Measurements from ENCODE around the gene GRAMD1A.
"Not testable (repeated sequence)": the region's sequence is repeated elsewhere in the genome, so short reads cannot be mapped to it uniquely, and the experiment has no call there.

Gene GRAMD1A

DNA sequence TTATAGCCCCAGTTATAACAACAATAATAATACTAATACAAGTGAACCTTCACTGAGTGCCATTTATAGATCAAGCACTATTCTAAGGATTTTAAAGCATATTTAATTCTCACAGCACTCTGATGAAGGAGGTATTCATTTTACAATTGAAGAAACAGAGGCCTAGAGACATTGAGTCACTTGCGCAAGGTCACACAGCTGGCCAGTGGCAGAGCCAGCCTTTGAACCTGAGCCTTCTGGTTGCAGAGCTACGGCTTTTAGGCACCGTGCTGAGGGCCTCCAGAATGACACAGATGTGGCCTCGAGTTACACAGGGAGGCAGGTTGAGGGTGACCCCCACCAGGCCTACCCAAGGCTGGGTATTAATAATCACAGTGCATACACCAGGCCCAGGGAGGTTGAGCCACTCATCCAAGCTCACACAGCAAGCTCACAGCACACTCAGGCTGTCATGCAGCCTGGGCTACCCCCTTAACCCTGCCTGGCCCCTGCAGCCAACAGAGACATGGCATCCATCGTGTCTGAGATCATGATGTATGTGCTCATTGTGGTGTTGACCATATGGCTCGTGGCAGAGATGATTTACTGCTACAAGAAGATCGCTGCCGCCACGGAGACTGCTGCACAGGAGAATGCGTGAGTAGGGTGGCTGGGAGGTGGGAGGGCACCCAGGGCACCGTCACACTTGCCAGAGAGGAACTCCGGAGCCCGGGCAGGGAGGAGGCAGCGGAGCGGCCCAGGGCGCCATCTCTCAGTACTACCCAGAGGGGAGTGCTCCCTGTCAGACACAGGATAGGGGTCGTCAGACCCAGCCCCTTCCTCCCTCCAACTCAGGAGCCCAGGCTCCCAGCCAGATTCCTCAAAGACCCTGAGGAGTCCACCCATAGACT is 38.7 kb downstream of the GRAMD1A start:
- DNase-seq, result peak; percentile 61 to 80 (median 67)

DNA sequence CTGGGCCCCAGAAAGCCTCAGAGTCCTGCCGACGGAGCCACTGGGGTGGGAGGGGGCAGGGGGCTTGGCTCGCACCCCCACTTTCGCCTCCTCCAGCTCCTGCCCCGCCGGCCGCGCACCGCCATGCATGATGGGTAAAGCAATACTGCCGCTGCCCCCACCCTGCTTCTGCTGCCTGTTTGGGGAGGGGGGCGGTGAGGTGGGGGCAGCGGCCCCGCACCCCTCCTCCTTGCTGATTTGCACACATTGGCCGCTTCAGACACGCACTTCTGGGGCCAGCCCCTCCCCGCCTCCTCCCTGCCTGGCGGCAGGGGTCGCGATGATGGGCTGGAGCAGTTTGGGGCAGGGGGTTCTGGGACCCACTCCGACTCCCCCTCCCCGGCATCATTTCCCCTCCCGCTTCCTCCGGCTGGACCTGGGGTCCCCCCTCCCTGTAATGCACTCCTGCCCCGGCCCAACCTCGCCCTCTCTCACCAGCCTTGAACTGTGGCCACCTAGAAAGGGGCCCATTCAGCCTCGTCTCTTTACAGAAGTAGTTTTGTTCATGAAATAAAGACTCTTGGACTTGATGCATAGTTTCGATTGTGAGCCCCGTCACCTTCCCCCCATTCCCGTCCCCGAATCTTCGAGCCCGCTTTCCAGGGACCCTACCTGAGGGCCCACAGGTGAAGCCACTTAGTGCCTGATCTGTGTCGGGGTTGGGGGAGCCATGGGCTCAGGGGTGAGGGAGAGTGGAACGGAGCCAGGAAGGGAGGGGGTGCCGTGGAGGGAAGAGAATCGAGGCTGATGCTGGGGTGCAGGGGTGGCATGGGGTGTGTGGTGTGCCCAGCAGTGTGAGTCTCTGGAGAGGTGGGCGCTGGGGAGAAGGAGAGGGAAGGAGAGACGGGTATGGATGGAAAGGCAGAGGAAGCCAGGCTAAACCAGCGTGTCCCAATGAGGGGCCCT is 40.0 kb downstream of the GRAMD1A start:
- peak in 1 of 4 experiments; percentile 10 for DNase-seq

DNA sequence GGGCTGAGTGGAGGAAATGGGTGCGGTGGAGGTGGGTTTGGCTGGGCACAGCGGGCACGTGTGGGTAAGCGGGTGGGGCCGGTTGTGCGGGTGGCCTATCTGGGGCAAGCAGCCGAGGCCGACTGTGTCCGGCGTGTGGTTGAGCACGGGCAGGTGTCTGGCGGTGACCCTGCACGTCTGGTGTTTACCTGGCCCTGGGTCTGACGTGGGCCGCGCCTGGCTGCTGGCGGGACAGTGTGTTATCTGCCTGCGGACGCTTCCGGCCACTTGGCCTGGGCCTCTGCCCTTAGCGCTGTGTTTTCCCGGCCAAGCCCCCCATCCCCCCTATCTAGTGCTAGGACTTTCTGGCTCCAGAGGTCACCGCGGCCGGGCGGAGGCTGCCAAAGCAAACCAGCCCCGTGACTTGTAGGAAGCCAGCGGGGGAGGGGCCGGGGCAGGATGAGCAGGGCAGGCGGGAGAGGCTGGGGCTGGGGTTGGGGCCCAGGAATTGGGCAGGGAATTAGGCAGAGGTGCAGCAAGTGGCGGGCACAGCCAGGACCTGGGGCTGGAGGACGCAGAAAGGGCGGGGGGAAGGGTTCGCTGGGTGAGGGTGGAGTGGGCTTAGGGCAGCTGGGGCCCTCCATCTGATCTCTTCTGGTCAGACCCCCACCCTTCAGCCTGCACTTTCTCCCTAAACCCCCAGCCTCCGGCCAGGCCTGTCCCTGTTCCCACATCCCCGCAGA is 40.9 kb downstream of the GRAMD1A start:
- DNase-seq, result peak; percentile 48 to 87 (median 72)

DNA sequence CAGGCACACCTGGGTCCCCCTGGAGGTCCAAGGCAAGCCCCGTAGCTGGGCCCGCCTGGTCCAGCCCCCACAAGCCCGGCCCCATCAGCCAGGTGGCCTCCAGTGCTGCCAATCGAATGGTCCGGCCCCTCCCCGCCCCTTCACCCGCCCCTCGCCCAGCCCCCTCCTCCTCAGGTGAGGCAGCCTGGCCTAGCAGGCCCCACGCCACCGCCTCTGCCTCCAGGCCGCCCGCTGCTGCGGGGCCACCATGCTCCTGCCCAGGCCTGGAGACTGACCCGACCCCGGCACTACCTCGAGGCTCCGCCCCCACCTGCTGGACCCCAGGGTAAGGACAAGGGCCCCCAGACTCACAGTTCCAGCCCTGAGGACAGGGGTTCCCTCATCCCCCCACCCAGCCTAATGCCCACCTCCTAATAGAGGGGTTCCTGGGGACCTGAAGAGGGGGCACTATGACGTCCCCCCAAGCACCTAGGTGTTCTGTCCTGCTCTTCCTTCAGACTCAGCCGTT is 41.5 kb downstream of the GRAMD1A start, which contains the start of gene HPN:
Gene HPN, plus strand, starts transcription at position 174 of the 508 bp plus-strand sequence. CDS start 786 bp downstream, outside the sequence.
- no peak for DNase-seq

DNA sequence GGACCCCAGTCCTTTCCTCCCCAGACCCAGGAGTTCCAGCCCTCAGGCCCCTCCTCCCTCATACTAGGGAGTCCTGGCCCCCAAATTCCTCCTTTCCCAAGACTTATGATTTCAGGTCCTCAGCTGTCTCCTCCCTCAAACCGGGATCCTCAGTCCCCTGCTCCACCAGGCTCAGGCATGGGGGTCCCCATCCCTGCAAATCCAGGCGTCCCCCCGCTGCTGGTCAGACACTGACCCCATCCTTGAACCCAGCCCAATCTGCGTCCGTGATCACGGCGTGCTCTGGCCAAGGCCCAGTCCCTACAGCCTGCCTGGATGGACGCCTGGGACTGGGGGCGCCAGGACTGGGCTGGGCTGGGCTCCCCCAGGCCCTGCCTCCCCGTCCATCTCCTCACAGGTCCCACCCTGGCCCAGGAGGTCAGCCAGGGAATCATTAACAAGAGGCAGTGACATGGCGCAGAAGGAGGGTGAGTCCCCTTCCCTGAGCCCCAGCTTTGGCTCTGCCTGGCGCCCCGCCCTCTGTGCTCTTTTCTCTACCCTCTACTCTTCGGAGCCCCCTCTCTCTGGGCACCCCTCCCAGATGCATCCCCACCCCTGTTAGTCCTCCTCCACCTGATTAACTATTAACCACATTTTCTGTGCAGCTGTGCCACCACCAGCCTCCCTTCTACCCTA is 42.1 kb downstream of the GRAMD1A start:
- DNase-seq, result no peak

DNA sequence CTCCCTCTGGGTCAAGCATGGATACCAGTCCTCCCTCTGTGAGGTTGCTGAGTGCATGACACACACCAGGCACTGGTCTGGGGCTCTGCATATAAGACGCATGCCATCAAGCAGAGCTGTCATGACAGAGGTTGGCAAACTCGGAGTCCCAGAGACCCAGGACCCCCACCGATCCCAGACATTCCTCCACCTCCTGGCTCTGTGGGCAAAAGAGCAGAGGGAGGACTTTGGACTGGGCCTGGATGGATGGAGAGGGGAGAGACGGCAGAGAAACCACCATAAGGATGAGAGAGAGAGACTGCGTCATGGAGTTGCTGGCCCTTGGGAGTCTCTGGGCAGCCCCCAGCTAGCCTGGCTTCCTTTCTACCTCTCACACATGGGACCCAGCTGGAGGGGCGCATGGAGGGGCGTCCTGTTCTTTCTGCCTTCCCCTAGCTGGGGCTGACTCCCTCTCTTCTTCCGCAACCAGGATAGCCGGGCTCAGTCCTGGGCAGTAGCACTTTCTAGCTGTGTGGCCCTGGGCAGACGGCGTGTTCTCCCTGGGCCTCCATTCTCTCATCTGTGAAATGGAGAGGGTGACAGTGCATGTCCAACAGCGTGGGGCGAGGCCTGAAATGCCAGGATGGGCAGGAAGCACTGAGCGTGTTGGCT is 43.0 kb downstream of the GRAMD1A start:
- DNase-seq, result no peak

DNA sequence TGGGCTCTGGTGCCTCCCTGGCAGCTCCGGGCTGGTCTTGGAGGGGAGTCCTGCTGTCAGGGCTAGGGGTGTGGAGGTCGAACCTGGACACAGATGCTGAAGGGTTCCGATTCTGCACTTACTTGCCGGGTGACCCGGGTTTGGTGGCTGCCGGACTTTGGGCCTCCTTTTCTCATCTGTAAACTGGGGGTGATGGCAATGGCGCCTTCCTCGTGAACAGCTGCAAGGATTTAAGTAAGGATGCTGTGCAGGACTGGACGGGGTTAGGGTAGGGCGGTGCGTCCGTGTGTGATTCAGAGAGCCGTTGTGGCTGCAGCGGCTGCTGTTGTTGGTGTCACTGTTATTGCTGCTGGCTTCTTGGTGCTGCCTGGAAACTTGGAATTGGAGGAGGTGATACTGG is 43.8 kb downstream of the GRAMD1A start:
- no peak for DNase-seq

DNA sequence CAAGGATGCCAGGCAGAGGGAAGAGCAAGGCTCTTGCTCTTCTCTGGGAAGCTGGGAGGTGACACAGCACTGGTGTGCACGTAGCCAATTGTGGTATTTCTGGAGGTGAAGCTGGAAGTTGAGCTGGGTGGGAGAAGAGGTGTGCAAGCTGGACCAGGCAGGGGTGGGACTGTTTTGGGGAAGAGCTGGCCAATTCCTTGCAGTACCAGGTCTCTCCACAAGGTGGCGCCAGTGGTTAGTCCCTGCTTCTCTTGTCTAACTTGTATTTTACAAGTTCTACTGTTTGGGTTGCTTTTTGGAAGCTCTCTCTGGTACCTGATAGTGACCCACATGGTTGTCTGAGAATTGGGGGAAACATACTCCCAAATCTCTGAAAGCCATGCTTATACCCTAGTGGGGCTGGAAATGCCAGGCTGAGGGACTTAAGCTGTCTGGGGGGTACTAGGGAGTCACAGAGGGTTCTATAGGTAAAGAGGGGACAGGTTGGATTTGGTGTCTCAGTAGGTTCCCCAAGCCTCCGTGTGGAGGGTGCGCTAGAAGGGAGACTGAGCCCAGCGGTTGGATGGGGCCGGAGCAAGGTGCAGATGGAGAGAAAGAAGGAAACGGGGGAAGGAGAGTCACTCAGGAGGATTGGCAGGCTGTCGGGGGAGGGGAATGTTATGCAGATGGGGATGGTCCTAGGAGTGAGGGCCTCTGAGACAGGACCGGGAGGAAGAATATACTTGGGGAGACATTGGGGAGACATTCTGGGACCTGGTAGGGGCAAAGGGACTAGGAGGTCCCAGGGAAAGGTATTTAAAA is 44.4 kb downstream of the GRAMD1A start:
- DNase-seq, result peak; percentile 64 to 82 (median 72)

DNA sequence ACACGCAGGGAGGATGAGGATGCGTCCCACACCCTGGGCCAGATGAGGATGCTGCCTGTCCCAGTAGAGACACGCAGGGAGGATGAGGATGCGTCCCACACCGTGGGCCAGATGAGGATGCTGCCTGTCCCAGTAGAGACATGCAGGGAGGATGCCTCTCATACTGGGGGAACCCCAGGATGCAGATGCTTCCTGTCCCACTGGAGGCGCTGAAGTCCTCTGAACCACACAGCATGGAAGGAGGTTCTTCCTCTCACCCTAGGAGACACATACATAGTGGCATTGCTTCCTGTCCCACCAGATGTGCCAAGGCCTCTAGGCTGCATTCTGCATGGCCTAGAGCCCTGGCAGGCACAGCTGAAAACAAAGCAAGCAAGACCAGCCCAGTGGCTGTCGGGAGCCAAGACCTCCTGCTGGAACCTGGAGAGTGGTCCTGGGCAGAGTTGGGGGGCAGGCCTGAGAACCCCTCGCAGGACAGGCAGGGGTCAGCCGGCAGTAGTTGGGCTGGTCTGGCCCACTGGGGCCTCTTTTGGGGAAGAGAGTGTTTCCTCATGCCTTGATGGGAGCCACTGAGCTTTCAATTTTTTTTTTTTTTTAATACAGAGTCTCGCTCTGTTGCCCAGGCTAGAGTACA is 45.7 kb downstream of the GRAMD1A start:
- DNase-seq, result peak; percentile 67 to 84 (median 81)

DNA sequence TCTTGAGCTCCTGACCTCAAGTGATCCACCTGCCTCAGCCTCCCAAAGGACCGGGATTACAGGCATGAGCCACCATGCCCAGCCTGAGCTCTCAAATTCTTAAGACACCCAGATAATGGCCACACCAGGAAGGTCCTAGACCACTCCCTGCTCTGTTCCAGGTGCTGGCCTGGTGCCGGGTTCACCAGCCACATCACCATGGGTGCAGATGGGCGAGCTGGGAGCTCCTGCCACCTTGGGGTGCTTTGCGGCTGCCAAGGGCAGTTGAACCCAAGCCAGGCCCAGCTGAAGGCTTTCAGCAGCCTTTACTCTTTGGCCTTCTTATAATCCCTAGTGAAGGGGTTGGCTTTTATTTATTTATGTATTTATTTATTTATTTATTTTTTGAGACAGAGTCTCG is 46.3 kb downstream of the GRAMD1A start:
- no peak for DNase-seq

DNA sequence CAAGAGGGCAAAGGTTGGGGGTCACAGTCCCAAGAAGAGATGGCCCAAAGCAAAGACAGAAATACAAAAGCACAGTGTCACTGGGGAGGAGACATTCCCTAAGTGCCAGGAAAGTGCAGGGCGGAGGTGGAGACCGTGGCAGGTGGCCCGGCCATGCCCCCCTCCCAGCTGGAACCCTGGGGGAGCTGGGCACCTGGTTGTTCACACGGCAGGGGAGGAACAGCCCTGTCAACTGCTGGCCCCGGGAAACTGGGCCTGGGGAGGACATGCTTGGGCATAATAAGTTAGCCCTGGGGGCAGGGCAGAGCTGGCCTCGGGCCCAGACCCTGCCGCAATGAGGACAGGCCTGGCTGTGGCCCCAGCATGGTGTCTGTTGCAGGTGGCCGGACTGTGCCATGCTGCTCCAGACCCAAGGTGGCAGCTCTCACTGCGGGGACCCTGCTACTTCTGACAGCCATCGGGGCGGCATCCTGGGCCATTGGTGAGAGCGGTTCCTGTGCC is 48.8 kb downstream of the GRAMD1A start:
- peak in 1 of 4 experiments; percentile 1 for DNase-seq

DNA sequence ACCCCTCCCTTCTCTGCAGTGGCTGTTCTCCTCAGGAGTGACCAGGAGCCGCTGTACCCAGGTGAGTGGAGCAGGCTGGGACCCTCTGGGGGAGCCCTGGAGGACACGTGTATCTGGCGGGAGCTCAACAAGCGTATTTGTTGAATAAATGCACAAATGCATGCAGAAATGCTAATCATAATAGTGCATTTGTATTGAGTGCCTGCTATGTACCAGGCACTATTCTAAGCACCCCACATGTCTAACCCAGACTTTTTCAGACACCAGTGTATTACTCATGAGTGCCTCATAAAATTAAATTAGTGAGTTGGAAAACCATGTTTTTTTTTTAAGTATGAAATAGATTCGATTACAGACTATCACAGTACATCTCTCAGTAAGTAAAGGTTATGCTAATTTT is 49.3 kb downstream of the GRAMD1A start:
- no peak for DNase-seq

DNA sequence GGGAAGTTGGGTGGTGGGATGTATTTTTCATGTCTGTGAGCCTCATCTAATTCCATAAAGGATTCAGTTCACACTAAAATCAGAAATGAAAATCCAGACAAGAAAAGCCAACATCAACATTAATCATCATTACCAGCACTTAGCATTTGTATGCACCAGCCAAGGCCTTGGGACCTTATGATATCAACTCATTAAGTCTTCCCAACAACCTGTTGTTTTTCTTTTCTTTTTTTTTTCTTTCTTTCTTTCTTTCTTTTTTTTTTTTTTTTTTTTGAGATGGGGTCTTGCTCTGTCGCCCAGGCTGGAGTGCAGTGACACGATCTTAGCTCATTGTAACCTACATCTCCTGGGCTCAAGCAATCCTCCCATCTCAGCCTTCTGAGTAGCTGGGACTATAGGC is 50.5 kb downstream of the GRAMD1A start:
- DNase-seq, result peak in 1 of 4 experiments; percentile 0

DNA sequence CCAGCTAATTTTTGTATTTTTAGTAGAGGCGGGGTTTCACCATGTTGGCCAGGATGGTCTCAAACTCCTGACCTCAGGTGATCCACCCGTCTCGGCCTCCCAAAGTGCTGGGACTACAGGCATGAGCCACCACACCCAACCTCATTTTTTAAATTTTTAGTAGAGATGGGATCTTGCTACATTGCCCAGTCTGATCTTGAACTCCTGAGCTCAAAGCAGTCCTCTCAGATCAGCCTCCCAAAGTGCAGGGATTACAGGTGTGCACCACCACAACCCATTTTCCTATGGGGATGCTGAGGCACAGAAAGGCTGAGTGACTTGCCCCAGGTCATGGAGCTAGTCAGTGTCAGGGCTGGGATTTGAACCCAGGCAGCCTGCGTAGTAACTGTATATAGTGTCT is 51.1 kb downstream of the GRAMD1A start:
- DNase-seq, result not testable (repeated sequence)

DNA sequence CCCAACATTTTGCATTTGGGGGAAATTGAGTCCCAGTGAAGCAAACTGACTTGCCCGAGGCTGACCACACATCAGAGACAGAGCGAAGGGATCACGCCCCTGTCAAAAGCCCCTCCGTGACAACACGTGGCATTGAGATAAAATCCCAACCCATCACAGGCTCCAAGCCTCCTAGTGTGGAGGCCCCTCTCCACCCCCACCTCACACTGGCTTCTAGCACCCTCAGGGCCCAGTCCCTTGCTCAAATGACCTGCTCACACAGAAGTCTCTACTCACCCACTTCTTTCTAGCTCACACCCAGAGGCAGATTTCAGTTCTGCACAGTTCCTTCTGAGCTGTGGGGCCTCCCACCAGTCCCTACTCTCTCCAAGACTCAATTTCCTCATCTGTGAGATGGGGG is 51.7 kb downstream of the GRAMD1A start:
- DNase-seq, result no peak

DNA sequence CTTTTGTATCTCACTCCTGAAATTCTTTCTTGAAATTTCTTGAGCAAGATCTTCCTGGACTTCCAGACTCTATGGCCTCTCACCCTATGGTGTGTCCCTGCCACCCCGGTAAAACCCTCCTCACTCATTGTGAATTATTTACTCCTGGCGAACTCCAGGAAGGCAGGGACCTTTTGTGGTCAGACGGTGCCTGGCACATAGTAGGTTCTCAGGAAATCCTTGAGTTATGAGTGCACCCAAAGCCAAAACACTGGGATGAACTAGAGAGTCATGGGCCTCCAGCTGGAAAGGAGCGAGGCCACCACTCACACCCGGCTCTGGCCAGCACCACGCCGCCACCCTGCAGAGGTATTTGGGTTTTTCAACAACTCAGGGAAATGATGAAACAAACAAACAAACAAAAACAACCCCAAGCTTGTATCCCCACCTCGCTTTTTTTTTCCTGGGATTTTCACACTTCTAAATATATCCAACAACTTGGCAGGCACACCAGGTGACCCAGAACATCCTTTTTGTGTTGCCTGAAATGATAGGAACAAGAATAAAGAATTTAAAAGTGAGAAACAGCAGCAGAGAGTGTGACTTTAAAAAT is 52.6 kb downstream of the GRAMD1A start:
- no peak for DNase-seq

DNA sequence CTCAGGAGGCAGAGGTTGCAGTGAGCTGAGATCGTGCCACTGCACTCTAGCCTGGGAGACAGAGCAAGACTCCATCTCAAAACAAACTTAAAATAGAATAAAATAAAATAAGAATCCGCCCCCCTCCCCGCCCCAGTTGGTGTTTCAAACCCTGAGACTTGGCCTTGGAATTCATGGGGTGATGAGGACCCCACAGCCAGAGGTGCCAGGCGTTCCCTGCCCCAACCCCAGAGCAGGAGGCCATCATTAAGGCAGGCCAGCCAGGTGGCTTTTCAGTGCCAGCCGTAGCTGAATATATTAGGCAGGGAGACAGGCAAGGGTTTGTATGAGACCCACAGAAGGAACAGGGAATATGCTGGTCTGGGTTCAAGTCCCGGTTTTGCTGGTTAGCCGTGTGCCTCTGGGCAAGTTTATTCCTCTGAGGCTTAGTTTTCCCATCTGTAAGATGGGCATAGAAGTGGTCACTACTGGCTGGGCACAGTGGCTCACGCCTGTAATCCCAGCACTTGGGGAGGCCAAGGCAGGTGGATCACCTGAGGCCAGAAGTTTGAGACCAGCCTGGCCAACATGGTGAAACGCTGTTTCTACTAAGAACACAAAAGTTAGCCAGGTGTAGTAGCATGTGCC is 53.7 kb downstream of the GRAMD1A start:
- DNase-seq, result no peak

DNA sequence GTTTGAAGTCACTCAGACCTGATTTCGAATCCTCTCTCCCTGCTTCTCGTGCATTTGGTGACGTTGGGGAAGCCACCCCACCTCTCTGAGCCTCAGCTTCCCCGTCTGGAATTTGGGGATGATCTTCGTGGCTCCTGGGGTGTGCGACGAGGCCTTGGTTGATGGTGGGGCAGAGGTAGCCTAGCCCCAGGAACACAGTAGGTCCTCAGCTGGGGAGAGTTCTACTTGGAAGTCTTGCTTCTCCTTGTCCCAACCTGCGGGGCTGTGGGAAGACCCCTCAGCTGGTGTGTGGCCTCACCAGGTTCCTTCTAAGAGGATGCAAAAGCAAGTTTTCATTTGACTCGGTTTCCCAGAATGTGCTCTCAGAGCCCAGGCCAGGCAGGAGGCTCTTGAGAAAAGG is 54.5 kb downstream of the GRAMD1A start:
- no peak for DNase-seq

DNA sequence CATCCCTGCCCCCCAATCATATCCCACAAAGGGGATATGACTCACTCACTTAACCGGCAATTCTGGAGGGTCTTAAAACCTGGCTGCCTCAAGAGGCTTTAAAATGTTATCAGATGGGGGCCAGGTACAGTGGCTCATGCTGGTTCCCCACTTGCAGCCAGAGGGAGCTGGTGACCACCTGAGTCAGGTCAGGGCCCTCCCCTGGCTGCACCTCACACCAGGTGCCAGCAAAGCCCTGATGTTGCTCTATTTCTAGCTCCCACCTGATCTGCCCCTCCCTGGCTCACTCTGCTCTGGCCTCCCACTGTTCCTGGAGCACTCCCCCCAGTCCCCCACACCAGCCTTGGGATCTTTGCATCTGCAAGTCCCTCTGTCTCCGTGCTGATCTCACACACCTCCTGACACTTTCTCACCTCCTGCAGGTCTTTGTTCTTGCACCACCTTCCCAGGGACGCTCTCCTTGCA is 55.6 kb downstream of the GRAMD1A start:
- DNase-seq, result no peak
